Endothelial cell of umbilical vein (primary cell): ENCODE data around the gene CRYGN. TPM values are rescaled to one million over a fixed set of nuclear protein-coding genes. Genes with fewer than 3 reads are reported as not detected.

ENCODE experiments used
- BruUV-seq: library from RNA; stranded (reverse); fragments of 400-500 nt; replicated peaks from 2 replicates; lab custom pipeline; 2021; lab: Mats Ljungman, UMichigan
- CTCF ChIA-PET: fragments of 300-600, 350-600 bp; sonication (Branson Sonifier 250); formaldehyde crosslinking; loops from one replicate; lab custom pipeline; 2021; ENCODE audit warnings: antibody characterized with exemption, inconsistent platforms; lab: Charles Lee
- POLR2A ChIA-PET: fragments of 300-600, 350-600 bp; sonication (Branson Sonifier 250); formaldehyde crosslinking; loops from one replicate; lab custom pipeline; 2021; ENCODE audit warnings: antibody characterized with exemption, inconsistent platforms; lab: Charles Lee
- DNase-seq: peaks from one replicate; pipeline ENCODE4 v3.0.0-alpha.2; 2011; ENCODE audit warnings: low read depth, low spot score
- FAIRE-seq: peaks from 2 replicates; lab custom pipeline; 2011; peaks lifted over from hg19 to GRCh38; lab: Jason Lieb, UNC
- H2AFZ ChIP-seq: 2 replicates; pipeline ENCODE4 v1.6.0; 2012; ENCODE audit warnings: low read depth, low read length, control low read depth, inconsistent platforms
- H3K27ac ChIP-seq: 2 replicates; pipeline ENCODE4 v1.5.1; 2011; ENCODE audit warnings: low read depth, mild to moderate bottlenecking, control low read depth, low read length, moderate library complexity; ENCODE audit not compliant: insufficient read depth
- H3K27me3 ChIP-seq, 2 experiments: 2 replicates each; pipeline versions ENCODE4 v1.6.0 to v1.6.1; 2011; ENCODE audit warnings: low read length in 2 of 2, mixed read lengths in 1 of 2; ENCODE audit not compliant: control insufficient read depth in 2 of 2, insufficient read depth in 2 of 2
- H3K36me3 ChIP-seq, 2 experiments: 2 replicates in 1 of 2; 3 replicates in 1 of 2; pipeline ENCODE4 v1.5.1; 2011; ENCODE audit warnings: low read length in 2 of 2, mild to moderate bottlenecking in 1 of 2, moderate library complexity in 1 of 2; ENCODE audit not compliant: control insufficient read depth in 2 of 2, insufficient read depth in 2 of 2; ENCODE audit errors: extremely low read depth in 1 of 2
- H3K4me1 ChIP-seq: 3 replicates; pipeline ENCODE4 v1.5.1; 2011; ENCODE audit warnings: mild to moderate bottlenecking, low read length; ENCODE audit not compliant: control insufficient read depth, insufficient read depth; ENCODE audit errors: extremely low read depth
- H3K4me2 ChIP-seq: 2 replicates; pipeline ENCODE4 v1.6.1; 2011; ENCODE audit warnings: low read length, control low read depth, mixed read lengths; ENCODE audit not compliant: insufficient read depth
- H3K4me3 ChIP-seq, 3 experiments: fragments of 200-600 bp in 1 of 3; sonication (generic), shearing (Covaris generic) in 1 of 3; replicated peaks in 1 of 3; 2 replicates each; pipeline ENCODE4 v1.5.1; 2011 to 2016; ENCODE audit warnings: control low read depth in 3 of 3, low read length in 3 of 3, mild to moderate bottlenecking in 2 of 3, inconsistent platforms in 1 of 3, low read depth in 1 of 3, moderate library complexity in 1 of 3; ENCODE audit not compliant: insufficient read depth in 1 of 3
- H3K79me2 ChIP-seq: 2 replicates; pipeline ENCODE4 v1.6.0; 2012; ENCODE audit warnings: low read length, inconsistent platforms; ENCODE audit not compliant: control insufficient read depth, insufficient read depth
- H3K9ac ChIP-seq: replicated peaks from 2 replicates; pipeline ENCODE3; 2011; ENCODE audit warnings: low read length, control low read depth; ENCODE audit not compliant: insufficient read depth; ENCODE audit errors: extremely low read depth
- H3K9me1 ChIP-seq: replicated peaks from 3 replicates; pipeline ENCODE4 v1.6.0; 2011; ENCODE audit warnings: mild to moderate bottlenecking, low read length; ENCODE audit not compliant: control insufficient read depth, insufficient read depth; ENCODE audit errors: extremely low read depth
- H3K9me3 ChIP-seq: replicated peaks from 2 replicates; pipeline ENCODE4 v1.5.1; 2012; ENCODE audit warnings: low read length, inconsistent platforms; ENCODE audit not compliant: control insufficient read depth, insufficient read depth
- H4K20me1 ChIP-seq: replicated peaks from 2 replicates; pipeline ENCODE3; 2011; ENCODE audit warnings: mild to moderate bottlenecking, low read length; ENCODE audit not compliant: control insufficient read depth, insufficient read depth; ENCODE audit errors: extremely low read depth
- CTCF ChIP-seq, 2 donors: IDR thresholded peaks; 1 replicate in 1 of 2; 2 replicates in 1 of 2; pipeline ENCODE4 v1.5.1; 2011; ENCODE audit warnings: low read length in 2 of 2, mild to moderate bottlenecking in 2 of 2, moderate library complexity in 2 of 2, control low read depth in 1 of 2, inconsistent platforms in 1 of 2, low read depth in 1 of 2; ENCODE audit not compliant: insufficient read depth in 1 of 2; ENCODE audit errors: extremely low read depth in 1 of 2
- EZH2 ChIP-seq: IDR thresholded peaks from 2 replicates; pipeline ENCODE4 v1.6.1; 2012; ENCODE audit warnings: borderline replicate concordance, low read depth, mild to moderate bottlenecking, moderate library complexity, low read length, inconsistent platforms; ENCODE audit not compliant: severe bottlenecking
- FOS ChIP-seq: IDR thresholded peaks from 2 replicates; pipeline ENCODE4 v1.6.1; 2011; ENCODE audit warnings: mild to moderate bottlenecking, low read length, moderate library complexity, borderline replicate concordance; ENCODE audit not compliant: insufficient read depth
- GATA2 ChIP-seq: IDR thresholded peaks from 2 replicates; pipeline ENCODE4 v1.7.0; 2011; ENCODE audit warnings: low read depth, mild to moderate bottlenecking, moderate library complexity, mixed read lengths, low read length; ENCODE audit not compliant: insufficient read length, insufficient read depth
- JUN ChIP-seq: IDR thresholded peaks from 2 replicates; pipeline ENCODE4 v1.6.1; 2011; ENCODE audit warnings: borderline replicate concordance, low read depth; ENCODE audit not compliant: insufficient read length, insufficient read depth
- MAX ChIP-seq: IDR thresholded peaks from 2 replicates; pipeline ENCODE4 v1.6.1; 2011; ENCODE audit not compliant: insufficient read depth, insufficient read length
- MYC ChIP-seq: IDR thresholded peaks from one replicate; pipeline ENCODE4 v1.6.1; 2011; ENCODE audit warnings: mild to moderate bottlenecking, low read depth, low read length
- POLR2A ChIP-seq: IDR thresholded peaks from 2 replicates; pipeline ENCODE4 v1.6.1; 2012; ENCODE audit warnings: low read depth, mild to moderate bottlenecking, control low read depth, low read length
- POLR2AphosphoS5 ChIP-seq: IDR thresholded peaks from 2 replicates; pipeline ENCODE4 v1.6.1; 2012; ENCODE audit warnings: low read depth, mild to moderate bottlenecking, control low read depth, low read length, moderate library complexity; ENCODE audit not compliant: insufficient read depth
- dilution Hi-C: fragments of 300-500 bp; cut with MboI; formaldehyde crosslinking; loops from one replicate; pipeline ENCODE4 v1.15.0; 2019; ENCODE audit warnings: low sequenced_read_pairs; ENCODE audit not compliant: extremely low pct_ligation_motif_present
- intact Hi-C: fragments of 100-400 bp; cut with micrococcal nuclease; formaldehyde crosslinking; loops from one replicate; pipeline ENCODE4 v1.10.0; 2022
- polyA plus RNA-seq, 4 experiments: library from polyadenylated mRNA; depleted of rRNA in 3 of 4; stranded (reverse) in 3 of 4; unstranded in 1 of 4; fragments of >200 nt; gene quantifications; 2 replicates each; pipeline versions ENCODE4 v1.2.1 to v1.2.3, GENCODE V29; 2011 to 2012; ENCODE audit warnings: missing spikeins in 1 of 4
- total RNA-seq: library from RNA; stranded (reverse); gene quantifications from 2 replicates; pipeline ENCODE4 v1.2.3, GENCODE V29; 2021

Gene CRYGN
- total and polyA plus RNA-seq, 2 donors (not counting 3 experiments of a cell fraction or from before 2014, with no cell fraction given) = not detected

GRCh38 chr7:151382079-151382885 is 57.7 kb downstream of the CRYGN start:
- Histone ChIP-seq H3K4me2 (no peak overlapping the region), H3K9ac (no peak overlapping the region), H3K27me3 (peaks cover 16 to 27% of the 10 kb centered on the region in 2 experiments), H3K36me3 (no peaks in the 10 kb centered on the region), H3K9me3 (no peaks in the 10 kb centered on the region), H3K9me1 (no peaks in the 10 kb centered on the region), H3K27ac (no peak overlapping the region), H2AFZ (no peak overlapping the region), H3K4me3 (no peak overlapping the region), H4K20me1 (no peaks in the 10 kb centered on the region), H3K4me1 (no peaks in the 10 kb centered on the region), H3K79me2 (no peaks in the 10 kb centered on the region)
- ChIA-PET POLR2A (no interaction called here), CTCF (interaction anchor here (0.7 to 1.3 kb wide), 2 partner anchors 9 to 18 kb away, joined by 3 read pairs; no protein-coding TSS in a partner anchor)
- no peak for FAIRE-seq
- BruUV-seq = no TSS peak
- intact Hi-C loops (no loop called here), dilution Hi-C loops (no loop called here)
- no peak for DNase-seq
- TF ChIP-seq MAX (no peak), JUN (no peak), POLR2A (no peak), FOS (no peak), CTCF (IDR thresholded peaks at IDR 0.05; ENCODE audit: extremely low read depth in 1 of 2, insufficient read depth in 1 of 2, low read depth in 1 of 2, low read length in 2 of 2) (no peak), GATA2 (no peak), POLR2AphosphoS5 (no peak), MYC (no peak), EZH2 (no peak)
